GM23248 (cell line): ENCODE results near the gene GRID2.

Experiments
- EZH2 ChIP-seq: fragments of 200-600 bp; sonication (generic); IDR thresholded peaks from 2 replicates; pipeline ENCODE4 v1.6.1; 2018; ENCODE audit warnings: antibody characterized with exemption, mild to moderate bottlenecking; ENCODE audit not compliant: insufficient read depth, poor library complexity, severe bottlenecking
- EZH2phosphoT487 ChIP-seq: fragments of 200-600 bp; sonication (generic); IDR thresholded peaks from 2 replicates; pipeline ENCODE4 v1.6.1; 2018; ENCODE audit warnings: antibody characterized with exemption, moderate library complexity, mild to moderate bottlenecking, low read depth; ENCODE audit not compliant: insufficient read depth

DNA sequence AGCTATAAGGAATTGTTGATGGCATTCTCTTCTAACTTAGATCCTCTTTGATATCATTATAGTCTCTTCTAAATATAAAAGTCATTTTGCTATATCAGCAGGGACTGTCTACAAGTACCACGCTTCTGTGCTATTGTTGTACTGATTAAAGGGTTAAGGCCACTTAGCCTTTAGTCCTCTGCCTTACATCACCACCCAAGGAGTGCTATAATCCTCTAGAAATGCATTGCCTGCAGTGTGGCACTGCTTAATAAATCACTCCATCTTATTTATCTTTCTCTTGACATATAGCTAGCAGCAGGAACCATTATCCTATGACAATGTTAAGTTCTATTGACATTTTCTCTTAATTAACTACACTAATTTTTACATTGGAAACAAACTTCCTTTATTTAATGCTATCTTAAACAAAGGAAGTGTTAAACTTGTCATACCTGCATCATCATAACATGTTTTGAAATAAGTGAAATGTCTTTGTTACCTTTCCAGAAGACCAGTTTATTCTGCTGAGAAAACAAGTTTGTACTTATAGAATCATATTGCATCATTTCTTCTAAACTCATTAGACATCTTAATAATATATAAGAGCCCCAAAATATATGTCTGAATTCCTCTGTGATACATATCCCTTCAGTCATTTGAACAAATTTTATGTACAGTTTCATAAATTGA, 1163.9 kb downstream of the GRID2 start:
- TF ChIP-seq EZH2, result no peak
- no peak for TF ChIP-seq EZH2phosphoT487
